Uterus (tissue), 4 donors: ENCODE results near the gene MSL1. TPM values are rescaled to one million over a fixed set of nuclear protein-coding genes. Genes with fewer than 3 reads are reported as not detected.

Experiments
- DNase-seq, 2 donors: peaks; one replicate each; pipeline ENCODE4 v3.0.0-alpha.2; 2019 to 2020
- H3K27ac ChIP-seq, 2 donors: fragments of 200-600 bp; sonication (generic); 1 replicate in 1 of 2; 2 replicates in 1 of 2; pipeline ENCODE4 v1.5.1; 2016 to 2018
- H3K27me3 ChIP-seq, 2 donors: fragments of 200-600 bp; sonication (generic); one replicate each; pipeline ENCODE4 v1.5.1; 2018 to 2019; ENCODE audit warnings: control low read depth in 1 of 2
- H3K36me3 ChIP-seq, 2 donors: fragments of 200-600 bp; sonication (generic); one replicate each; pipeline ENCODE4 v1.5.1; 2019; ENCODE audit warnings: control low read depth in 1 of 2
- H3K4me1 ChIP-seq, 2 donors: fragments of 200-600 bp; sonication (generic); one replicate each; pipeline ENCODE4 v1.5.1; 2018 to 2019; ENCODE audit warnings: control low read depth in 1 of 2
- H3K4me3 ChIP-seq, 2 donors: fragments of 200-600 bp; sonication (generic); 1 replicate in 1 of 2; 2 replicates in 1 of 2; pipeline ENCODE4 v1.5.1; 2018 to 2019; ENCODE audit warnings: mild to moderate bottlenecking in 1 of 2
- H3K9me3 ChIP-seq, 2 donors: fragments of 200-600 bp; sonication (generic); one replicate each; pipeline ENCODE4 v1.5.1; 2019; ENCODE audit warnings: control low read depth in 1 of 2
- CTCF ChIP-seq, 4 experiments: fragments of 200-600 bp in 2 of 4; fragments of 450-650 bp in 2 of 4; sonication (generic) in 2 of 4; IDR thresholded peaks; one replicate each; pipeline ENCODE4 v1.5.1; 2016 to 2019; ENCODE audit warnings: antibody characterized with exemption in 4 of 4, mild to moderate bottlenecking in 2 of 4, moderate library complexity in 1 of 4
- POLR2A ChIP-seq, 2 donors: fragments of 450-650 bp; IDR thresholded peaks; one replicate each; pipeline ENCODE4 v1.6.1; 2016; ENCODE audit warnings: antibody characterized with exemption in 2 of 2, mild to moderate bottlenecking in 1 of 2, moderate library complexity in 1 of 2
- intact Hi-C: fragments of 100-400 bp; cut with DNase I; formaldehyde crosslinking; loops from one replicate; pipeline ENCODE4 v1.15.1; 2023; ENCODE audit warnings: low total_unique reads
- total RNA-seq, 4 donors: library from RNA; depleted of rRNA in 3 of 4; stranded (reverse); fragments of >200 nt in 3 of 4; gene quantifications; one replicate each; pipeline versions ENCODE4 v1.1.0 to v1.2.4, GENCODE V29; 2014 to 2023
- donor health status: DM: yes; HTN: yes; CAD: no.

Gene MSL1
- total RNA-seq, 4 donors from 2014 or later = 51.0 to 151 (median 77.6) TPM

GRCh38 chr17:40175928-40176753, 54.4 kb downstream of the MSL1 start:
- H3K27ac ChIP-seq = no peak overlapping the region
- no peak for TF ChIP-seq POLR2A (IDR thresholded peaks at IDR 0.05)
- TF ChIP-seq CTCF (IDR thresholded peaks at IDR 0.05) = no peak
- no peak overlapping the region for H3K4me3 ChIP-seq
- intact Hi-C loops = no loop called here
- H3K27me3 ChIP-seq = no peaks in the 10 kb centered on the region
- no peaks in the 10 kb centered on the region for H3K9me3 ChIP-seq
- DNase-seq = no peak
- peaks cover 0 to 15% of the 10 kb centered on the region in 2 donors for H3K4me1 ChIP-seq
- H3K36me3 ChIP-seq = no peaks in the 10 kb centered on the region

GRCh38 chr17:40176754-40177110, 55.0 kb downstream of the MSL1 start:
- no peak for TF ChIP-seq POLR2A (IDR thresholded peaks at IDR 0.05)
- TF ChIP-seq CTCF (IDR thresholded peaks at IDR 0.05) = no peak
- intact Hi-C loops = no loop called here
- Histone ChIP-seq H3K27ac (no peak overlapping the region), H3K4me3 (no peak overlapping the region), H3K36me3 (no peaks in the 10 kb centered on the region), H3K4me1 (peaks cover 0 to 15% of the 10 kb centered on the region in 2 donors), H3K9me3 (no peaks in the 10 kb centered on the region), H3K27me3 (no peaks in the 10 kb centered on the region)
- DNase-seq = no peak

- intact Hi-C loops = no loop called here
- Histone ChIP-seq H3K9me3 (no peaks in the 10 kb centered on the region), H3K27me3 (no peaks in the 10 kb centered on the region), H3K27ac (peak within 1 kb of the TSS; percentile 18 to 33), H3K4me1 (peaks cover 0 to 15% of the 10 kb centered on the region in 2 donors), H3K4me3 (peak within 1 kb of the TSS; percentile 31 to 51), H3K36me3 (no peaks in the 10 kb centered on the region)
- TF ChIP-seq CTCF (IDR thresholded peaks at IDR 0.05) (peak in 2 of 4 experiments; percentile 7 to 10), POLR2A (IDR thresholded peaks at IDR 0.05) (peak in 1 of 2 donors; percentile 42)
- peak; percentile 75 to 78 for DNase-seq
Measured at GRCh38 chr17:40177275-40177874, 55.6 kb downstream of the MSL1 start, which contains the start of gene RAPGEFL1. RAPGEFL1 (plus strand) TSS chr17:40177470; CDS start chr17:40177862, 392 bp downstream.

GRCh38 chr17:40178021-40178601, 56.3 kb downstream of the MSL1 start:
- Histone ChIP-seq H3K4me1 (peaks cover 0 to 15% of the 10 kb centered on the region in 2 donors), H3K9me3 (no peaks in the 10 kb centered on the region), H3K27me3 (no peaks in the 10 kb centered on the region), H3K36me3 (no peaks in the 10 kb centered on the region), H3K27ac (peak overlapping the region; percentile 18 to 33), H3K4me3 (peak overlapping the region in 1 of 2 donors; percentile 51)
- TF ChIP-seq CTCF (IDR thresholded peaks at IDR 0.05) (no peak), POLR2A (IDR thresholded peaks at IDR 0.05) (no peak)
- DNase-seq = no peak
- intact Hi-C loops = no loop called here

- Histone ChIP-seq H3K4me3 (no peak overlapping the region), H3K27ac (no peak overlapping the region), H3K36me3 (no peaks in the 10 kb centered on the region), H3K9me3 (no peaks in the 10 kb centered on the region), H3K27me3 (no peaks in the 10 kb centered on the region), H3K4me1 (peaks cover 0 to 15% of the 10 kb centered on the region in 2 donors)
- TF ChIP-seq POLR2A (IDR thresholded peaks at IDR 0.05) (no peak), CTCF (IDR thresholded peaks at IDR 0.05) (no peak)
- DNase-seq = no peak
- intact Hi-C loops = no loop called here
Measured at GRCh38 chr17:40178660-40179059, 56.9 kb downstream of the MSL1 start.
